ELF-1 (cell line): ENCODE results near the gene BCKDHB.
A peak's percentile ranks its signal among the peaks of the same experiment; 100 is the strongest.
"Not testable (repeated sequence)": the region's sequence is repeated elsewhere in the genome, so short reads cannot be mapped to it uniquely, and the experiment has no call there.

ENCODE experiments used
- DNase-seq: peaks from one replicate; pipeline ENCODE4 v3.0.0-alpha.2; 2016; ENCODE audit warnings: low read depth, low spot score

Gene BCKDHB

DNA sequence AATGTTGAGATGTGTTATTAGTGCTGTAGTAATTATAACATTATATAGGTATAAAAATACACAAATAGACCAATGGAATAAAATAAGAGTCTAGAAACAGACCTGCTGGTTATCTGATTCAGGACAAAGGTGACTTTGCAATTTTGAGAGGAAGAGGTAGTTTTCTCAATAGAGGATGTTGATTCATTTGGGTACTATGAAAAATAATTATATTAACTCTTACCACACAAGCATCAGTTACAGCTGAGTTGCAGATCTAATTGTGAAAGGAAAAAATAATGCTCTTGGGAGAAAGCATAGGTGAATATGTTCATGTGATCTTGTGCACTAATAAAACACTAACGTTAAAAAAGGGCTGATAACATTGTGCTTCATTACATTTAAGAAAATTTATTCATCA, 103.0 kb downstream of the BCKDHB start:
- no peak for DNase-seq

- peak; percentile 89 for DNase-seq
Observed at GRCh38 chr6:80210618-80211017, 104.1 kb downstream of the BCKDHB start.

DNA sequence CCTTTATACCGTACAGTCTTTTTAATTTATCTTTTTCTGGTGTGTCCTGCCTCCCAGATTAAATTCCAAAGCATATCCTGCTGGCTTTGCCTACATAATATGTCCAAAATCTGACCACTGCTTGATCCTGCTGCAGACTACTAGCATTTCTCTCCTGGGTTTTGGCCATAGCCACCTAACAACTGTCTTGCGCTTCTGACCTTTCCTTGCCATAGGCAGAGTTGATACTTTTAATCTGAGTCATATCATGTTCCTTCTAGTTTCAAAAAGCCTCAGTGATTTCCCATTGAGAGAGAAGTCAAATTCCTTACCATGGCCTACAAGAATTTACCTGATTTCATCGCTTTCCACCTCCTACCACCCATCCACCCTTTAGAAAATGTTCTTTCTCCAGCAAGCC, 104.8 kb downstream of the BCKDHB start:
- DNase-seq = no peak

GRCh38 chr6:80211890-80212289, 105.4 kb downstream of the BCKDHB start:
- peak; percentile 49 for DNase-seq

- no peak for DNase-seq
Observed at GRCh38 chr6:80214436-80215022, 108.1 kb downstream of the BCKDHB start.

DNA sequence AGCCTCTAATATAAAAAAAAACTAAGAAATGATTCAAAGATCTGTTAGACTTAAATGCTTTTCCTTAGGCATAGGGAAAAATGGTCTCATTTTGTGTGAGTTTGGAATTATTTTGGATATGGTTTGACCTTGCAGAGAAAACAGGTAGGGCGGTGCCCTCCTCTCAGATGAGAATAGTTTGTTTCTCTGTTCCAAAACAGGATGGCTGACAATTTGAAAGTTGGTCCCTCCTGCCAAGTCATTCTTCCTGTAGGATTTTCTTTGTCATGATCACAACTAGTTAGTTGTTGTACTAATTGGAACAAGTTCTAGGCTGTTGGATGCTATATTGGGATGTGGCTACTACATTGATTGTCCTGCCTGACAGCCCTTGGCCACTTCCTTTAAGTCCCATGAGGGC, 108.6 kb downstream of the BCKDHB start:
- no peak for DNase-seq

GRCh38 chr6:80217794-80218193, 111.3 kb downstream of the BCKDHB start:
- DNase-seq = no peak

DNA sequence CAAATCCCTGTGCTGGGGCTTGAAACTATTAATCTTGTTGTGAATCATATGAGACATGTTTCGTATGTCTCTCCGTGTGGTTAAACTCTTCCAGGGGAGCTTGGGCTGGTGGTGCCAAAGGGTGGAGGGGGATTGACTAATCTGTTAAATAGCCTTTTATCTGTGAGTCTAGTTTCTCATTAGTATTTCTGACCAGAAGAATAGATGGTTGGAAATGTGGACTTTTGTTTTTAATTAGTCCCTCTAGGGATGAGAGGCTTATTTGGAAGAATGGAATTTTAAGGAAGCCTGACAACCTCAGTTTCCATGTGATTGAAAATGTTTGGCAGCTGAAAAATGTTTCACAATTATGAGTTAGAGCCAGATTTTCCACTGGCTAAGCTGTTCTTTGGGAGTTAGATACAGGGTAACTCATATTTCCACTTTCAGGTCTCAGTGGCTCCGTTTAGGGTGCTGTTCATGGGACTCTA, 117.3 kb downstream of the BCKDHB start:
- no peak for DNase-seq

DNA sequence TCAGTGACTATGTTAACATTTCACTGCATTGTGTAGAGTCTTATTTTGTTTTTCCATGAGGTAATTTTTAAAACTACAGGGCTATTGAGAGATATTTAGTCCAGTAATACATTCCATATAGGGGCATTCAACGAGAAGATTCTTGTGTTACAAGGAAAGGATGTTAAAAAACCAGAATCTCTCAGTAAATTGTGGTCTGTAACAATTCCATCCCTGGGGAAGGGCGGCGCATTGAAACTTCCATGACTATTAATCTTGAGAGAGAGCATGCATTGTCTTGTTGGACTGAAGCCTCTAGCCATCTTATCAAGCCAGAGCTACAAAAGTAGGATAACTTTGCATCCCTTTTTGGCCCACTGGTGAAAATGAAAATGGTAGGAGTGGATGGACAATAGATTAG, 119.7 kb downstream of the BCKDHB start:
- DNase-seq = no peak

GRCh38 chr6:80226699-80227098, 120.2 kb downstream of the BCKDHB start:
- no peak for DNase-seq

DNA sequence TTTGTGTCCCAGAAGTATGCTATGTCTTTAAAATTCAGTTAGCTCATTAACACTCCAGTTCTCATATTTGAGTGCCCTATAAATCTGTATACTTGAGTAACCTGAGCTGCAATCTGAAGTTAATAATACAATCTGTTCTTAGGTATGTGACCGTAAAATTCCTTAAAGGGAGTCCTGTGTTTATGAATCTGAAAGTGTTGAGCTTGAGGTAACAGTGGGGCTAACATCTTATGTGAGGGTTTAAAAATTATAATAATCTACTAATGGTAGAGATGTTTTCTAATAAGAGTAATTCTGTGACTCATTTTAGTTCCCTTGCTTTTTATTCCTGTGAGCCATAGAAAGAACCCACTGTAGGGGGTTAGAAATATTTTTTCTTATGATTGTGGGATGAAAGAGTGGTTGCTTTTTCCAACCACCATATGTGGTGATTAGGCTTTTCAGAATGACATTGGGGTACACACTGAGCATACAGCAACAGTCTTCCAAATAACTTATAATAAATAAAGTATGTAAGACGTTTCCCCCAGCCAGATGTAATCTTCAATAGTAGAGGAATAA, 121.2 kb downstream of the BCKDHB start:
- no peak for DNase-seq

- DNase-seq = no peak
Observed at GRCh38 chr6:80233262-80233661, 126.8 kb downstream of the BCKDHB start.

- no peak for DNase-seq
Observed at GRCh38 chr6:80233958-80234357, 127.5 kb downstream of the BCKDHB start.

DNA sequence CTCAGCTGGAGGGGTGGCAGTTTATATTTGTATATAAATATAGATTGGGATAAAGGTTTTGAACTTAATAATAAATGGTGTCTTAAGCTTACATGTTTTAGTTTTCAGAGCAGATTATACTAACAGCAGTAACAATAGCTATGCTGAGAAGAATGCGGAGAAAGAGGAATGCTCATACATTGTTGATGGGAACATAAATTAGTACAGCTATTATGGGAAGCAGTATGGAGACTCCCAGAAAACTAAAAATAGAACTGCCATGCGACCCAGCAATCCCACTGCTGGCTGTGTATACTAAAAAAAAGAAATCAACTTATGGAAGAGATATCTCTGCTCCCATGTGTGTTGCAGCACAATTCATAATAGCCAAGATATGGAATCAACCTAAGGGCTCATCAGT, 127.9 kb downstream of the BCKDHB start:
- DNase-seq = no peak

DNA sequence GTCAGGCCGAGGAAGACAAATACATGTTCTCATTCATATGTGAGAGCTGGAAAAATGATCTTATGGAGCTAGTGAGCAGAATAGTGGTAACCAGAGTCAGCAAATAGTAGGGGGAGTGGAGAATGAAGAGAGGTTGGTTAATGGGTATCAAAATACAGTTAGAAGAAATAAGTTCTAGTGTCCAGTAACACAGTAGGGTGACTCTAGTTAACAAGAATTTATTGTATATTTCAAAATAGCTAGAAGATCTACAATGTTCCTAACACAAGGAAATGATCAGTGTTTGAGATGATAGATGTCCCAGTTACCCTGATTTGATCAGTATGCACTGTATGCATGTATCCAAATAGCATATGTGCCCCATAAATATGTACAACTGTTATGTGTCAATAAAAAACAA, 128.4 kb downstream of the BCKDHB start:
- no peak for DNase-seq

DNA sequence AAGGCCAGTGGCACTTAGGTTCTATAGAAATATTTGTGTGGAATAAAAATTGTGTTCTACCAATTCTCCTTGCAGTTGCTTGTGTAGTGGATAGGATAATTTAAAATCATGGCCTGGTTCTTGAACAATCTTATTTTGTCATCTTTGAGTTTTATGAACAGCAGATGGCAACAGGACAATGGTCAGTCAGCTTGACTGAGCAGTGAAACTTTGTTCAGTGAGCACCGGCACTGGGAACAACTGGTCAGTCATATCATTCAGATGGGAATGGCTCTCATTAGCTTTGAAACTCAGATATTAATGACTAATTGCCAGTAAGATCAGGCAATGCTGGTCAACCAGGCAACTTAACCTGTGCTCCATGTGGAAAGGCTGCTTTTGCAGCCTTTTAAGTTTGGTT, 129.2 kb downstream of the BCKDHB start:
- DNase-seq = no peak

GRCh38 chr6:80238754-80239153, 132.3 kb downstream of the BCKDHB start:
- DNase-seq = not testable (repeated sequence)

- no peak for DNase-seq
Observed at GRCh38 chr6:80245043-80245442, 138.6 kb downstream of the BCKDHB start.

- no peak for DNase-seq
Observed at GRCh38 chr6:80249897-80250296, 143.4 kb downstream of the BCKDHB start.

DNA sequence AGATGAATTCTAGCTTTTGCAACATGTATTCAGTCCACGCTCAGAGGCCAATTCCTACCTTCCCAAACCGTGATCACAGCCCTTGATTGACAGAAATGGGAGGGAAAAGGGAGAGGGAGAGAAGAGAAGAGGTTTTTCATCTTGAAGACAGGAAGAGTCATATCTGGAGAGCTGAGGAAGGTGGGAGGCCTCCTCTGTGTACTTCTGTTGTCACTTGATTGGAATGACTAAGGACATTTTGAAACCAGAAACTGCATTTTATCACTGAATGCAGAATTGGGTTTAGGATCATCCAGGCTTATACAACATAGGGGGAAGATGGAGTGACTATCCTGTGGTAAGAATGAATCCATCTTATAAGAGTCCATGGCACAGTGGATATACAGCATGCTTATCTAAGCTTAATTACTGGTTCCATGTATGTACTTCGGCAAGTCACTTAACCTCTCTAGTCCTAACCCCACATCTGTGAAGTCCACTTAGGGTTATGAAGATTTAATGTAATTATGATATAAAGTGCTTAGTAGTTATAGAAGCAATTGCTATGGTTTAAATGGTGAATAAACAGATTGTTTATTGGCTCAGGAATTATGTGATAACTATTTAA, 144.0 kb downstream of the BCKDHB start:
- no peak for DNase-seq

DNA sequence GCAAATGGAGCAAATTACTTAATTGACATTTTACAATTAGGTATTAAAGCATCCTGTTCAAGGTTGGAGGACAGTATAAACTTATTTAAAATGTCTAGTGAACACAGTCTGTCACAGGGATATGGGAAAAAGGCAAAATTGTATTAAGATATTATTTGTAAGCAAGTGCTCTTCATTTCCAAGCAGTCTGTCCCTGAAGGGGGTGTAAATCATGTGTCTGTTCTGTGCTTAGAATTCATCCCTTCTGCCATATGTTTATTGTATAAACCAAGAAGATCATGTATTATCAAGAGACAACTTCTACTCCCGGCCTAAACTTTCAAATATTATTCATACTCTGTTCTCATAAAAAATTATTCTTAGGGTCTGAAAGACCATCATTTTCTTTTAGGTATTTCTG, 144.8 kb downstream of the BCKDHB start:
- DNase-seq = no peak

DNA sequence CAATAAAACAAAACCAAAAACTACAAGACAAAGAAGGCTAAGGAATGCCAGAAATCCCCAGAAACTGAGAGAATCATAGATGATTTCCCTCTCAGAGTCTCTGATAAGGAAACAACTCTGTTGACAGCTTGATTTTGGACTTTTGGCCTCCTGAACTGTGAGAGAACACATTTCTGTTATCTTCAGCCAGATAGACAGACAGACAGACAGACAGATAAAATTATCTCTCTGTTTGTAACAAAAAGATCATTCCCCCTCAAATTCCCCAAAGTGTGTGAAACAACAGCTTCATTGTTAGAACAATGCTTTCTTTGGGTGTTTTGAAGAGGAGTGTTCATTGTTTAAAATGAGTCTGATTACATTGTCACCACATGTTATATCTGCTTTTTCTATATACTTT, 148.2 kb downstream of the BCKDHB start:
- no peak for DNase-seq

- DNase-seq = no peak
Observed at GRCh38 chr6:80256691-80257090, 150.2 kb downstream of the BCKDHB start.
